ENCODE data around the gene EIF4E2. TPM values are rescaled to one million over a fixed set of nuclear protein-coding genes. Genes with fewer than 3 reads are reported as not detected.

Gene EIF4E2
- total and polyA plus RNA-seq, 8 donors = 2.3 to 79.3 (median 41.0) TPM

DNA sequence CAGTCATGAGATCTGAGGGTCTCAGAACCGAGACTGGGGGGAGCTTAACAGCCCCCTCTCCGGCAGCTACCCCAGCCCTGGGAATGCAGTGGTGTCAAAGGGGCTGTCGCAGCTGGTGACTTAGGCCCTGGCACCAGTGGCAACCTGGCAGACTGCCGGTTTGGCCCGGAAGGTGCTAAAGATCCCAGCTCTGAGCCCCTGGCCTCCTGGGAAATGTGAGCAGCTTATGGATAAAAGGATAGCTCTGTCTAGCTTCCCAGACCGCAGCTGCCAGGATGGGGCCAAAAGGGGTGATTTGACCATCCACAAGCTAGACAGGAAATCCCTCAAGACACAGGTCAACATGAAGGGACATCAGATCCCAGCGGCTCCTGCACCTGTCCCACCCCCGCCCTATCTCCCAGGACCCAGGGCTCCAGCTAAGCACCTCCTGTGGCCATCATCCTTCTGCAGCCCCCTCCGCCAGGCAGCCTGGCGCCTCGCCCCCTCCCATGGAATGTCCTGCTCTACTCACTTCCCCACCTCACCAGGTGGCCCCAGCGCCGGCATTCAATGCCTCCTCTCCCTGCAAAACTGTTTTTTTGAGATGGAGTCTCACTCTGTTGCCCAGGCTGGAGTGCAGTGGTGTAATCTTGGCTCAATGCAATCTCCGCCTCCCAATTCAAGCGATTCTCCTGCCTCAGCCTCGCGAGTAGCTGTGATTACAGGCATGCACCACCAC is 49.7 kb downstream of the EIF4E2 start:
- WGBS, 5 donors = 82 to 91% (median 87%) methylated on average over 11 to 17 of the region's 17 CpGs
- H3K27ac ChIP-seq = no peak overlapping the region
- H3K36me3 ChIP-seq = no peaks in the 10 kb centered on the region
- intact Hi-C loops (cut with DNase I; ENCODE audit: low total_unique reads) = loop anchor here (10.0 kb wide), 1 partner anchor 645 kb away; no protein-coding TSS in a partner anchor
- H3K4me3 ChIP-seq = no peak overlapping the region
- no peaks in the 10 kb centered on the region for H3K9me3 ChIP-seq
- H3K4me1 ChIP-seq = no peaks in the 10 kb centered on the region
- no peaks in the 10 kb centered on the region for H3K27me3 ChIP-seq
- TF ChIP-seq, protein P1, sequence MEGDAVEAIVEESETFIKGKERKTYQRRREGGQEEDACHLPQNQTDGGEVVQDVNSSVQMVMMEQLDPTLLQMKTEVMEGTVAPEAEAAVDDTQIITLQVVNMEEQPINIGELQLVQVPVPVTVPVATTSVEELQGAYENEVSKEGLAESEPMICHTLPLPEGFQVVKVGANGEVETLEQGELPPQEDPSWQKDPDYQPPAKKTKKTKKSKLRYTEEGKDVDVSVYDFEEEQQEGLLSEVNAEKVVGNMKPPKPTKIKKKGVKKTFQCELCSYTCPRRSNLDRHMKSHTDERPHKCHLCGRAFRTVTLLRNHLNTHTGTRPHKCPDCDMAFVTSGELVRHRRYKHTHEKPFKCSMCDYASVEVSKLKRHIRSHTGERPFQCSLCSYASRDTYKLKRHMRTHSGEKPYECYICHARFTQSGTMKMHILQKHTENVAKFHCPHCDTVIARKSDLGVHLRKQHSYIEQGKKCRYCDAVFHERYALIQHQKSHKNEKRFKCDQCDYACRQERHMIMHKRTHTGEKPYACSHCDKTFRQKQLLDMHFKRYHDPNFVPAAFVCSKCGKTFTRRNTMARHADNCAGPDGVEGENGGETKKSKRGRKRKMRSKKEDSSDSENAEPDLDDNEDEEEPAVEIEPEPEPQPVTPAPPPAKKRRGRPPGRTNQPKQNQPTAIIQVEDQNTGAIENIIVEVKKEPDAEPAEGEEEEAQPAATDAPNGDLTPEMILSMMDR (IDR thresholded peaks at IDR 0.05) = no peak
- TF ChIP-seq EP300 (IDR thresholded peaks at IDR 0.05) (no peak), POLR2A (IDR thresholded peaks at IDR 0.05) (no peak), POLR2AphosphoS5 (IDR thresholded peaks at IDR 0.05) (no peak)
- no peak for DNase-seq

DNA sequence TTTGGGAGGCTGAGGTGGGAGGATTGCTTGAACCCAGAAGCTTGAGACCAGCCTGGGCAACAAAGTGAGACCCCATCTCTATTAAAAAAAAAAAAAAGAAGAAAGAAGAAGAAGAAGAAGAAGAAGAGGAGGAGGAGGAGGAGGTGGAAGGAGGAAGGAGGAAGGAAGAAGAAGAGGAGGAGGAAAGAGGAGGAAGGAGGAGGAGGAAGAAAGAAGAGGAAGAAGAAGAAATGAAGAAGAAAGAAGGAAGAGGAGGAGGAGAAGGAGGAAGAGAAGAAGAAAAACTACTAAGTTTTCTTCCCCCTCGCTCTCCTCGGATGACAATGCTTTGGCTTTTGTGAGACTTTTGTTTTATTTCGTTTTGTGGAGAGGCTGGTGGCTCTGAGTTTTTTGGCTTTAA is 52.8 kb downstream of the EIF4E2 start:
- H3K4me1 ChIP-seq = peaks cover 3 to 12% (median 9%) of the 10 kb centered on the region in 4 donors
- no peak for TF ChIP-seq POLR2AphosphoS5 (IDR thresholded peaks at IDR 0.05)
- TF ChIP-seq POLR2A (IDR thresholded peaks at IDR 0.05) = no peak
- no peak for TF ChIP-seq EP300 (IDR thresholded peaks at IDR 0.05)
- TF ChIP-seq, protein P1 (IDR thresholded peaks at IDR 0.05) = no peak
- H3K4me3 ChIP-seq = no peak overlapping the region
- H3K27ac ChIP-seq = no peak overlapping the region
- no peaks in the 10 kb centered on the region for H3K27me3 ChIP-seq
- intact Hi-C loops (cut with DNase I; ENCODE audit: low total_unique reads) = loop anchor here (10.0 kb wide), 1 partner anchor 642 kb away; no protein-coding TSS in a partner anchor
- no peak for DNase-seq
- no peaks in the 10 kb centered on the region for H3K36me3 ChIP-seq
- H3K9me3 ChIP-seq = no peaks in the 10 kb centered on the region
- 51 to 83% (median 76%) methylated on average over 3 of the region's 3 CpGs for WGBS, 5 donors

DNA sequence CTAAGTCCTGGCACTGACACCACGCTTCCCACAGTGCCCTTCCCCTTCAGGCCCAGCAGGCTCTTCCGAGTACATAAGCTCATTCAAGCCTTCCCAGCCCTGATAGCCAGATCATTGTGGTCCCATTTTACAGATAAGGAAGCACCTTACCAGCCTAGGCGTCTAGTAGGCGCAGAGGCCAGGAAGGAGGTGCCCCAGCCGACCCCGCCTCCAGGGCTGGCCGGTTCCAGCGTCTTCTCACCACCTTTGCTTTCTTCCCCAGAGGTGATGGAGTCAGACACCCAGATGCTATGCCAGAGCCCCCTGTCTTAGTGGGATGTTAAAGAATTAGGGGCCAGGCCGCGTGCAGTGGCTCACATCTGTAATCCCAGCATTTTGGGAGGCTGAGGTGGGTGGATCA is 54.0 kb downstream of the EIF4E2 start:
- Histone ChIP-seq H3K9me3 (no peaks in the 10 kb centered on the region), H3K27me3 (no peaks in the 10 kb centered on the region), H3K4me1 (peaks cover 3 to 12% (median 9%) of the 10 kb centered on the region in 4 donors), H3K4me3 (no peak overlapping the region), H3K27ac (no peak overlapping the region), H3K36me3 (no peaks in the 10 kb centered on the region)
- TF ChIP-seq POLR2AphosphoS5 (IDR thresholded peaks at IDR 0.05) (no peak), EP300 (IDR thresholded peaks at IDR 0.05) (no peak), POLR2A (IDR thresholded peaks at IDR 0.05) (no peak)
- TF ChIP-seq, protein P1 (IDR thresholded peaks at IDR 0.05) = no peak
- no peak for DNase-seq
- intact Hi-C loops (cut with DNase I; ENCODE audit: low total_unique reads) = loop anchor here (10.0 kb wide), 1 partner anchor 640 kb away; no protein-coding TSS in a partner anchor
- 85 to 94% (median 93%) methylated on average over 6 to 10 of the region's 10 CpGs for WGBS, 5 donors

DNA sequence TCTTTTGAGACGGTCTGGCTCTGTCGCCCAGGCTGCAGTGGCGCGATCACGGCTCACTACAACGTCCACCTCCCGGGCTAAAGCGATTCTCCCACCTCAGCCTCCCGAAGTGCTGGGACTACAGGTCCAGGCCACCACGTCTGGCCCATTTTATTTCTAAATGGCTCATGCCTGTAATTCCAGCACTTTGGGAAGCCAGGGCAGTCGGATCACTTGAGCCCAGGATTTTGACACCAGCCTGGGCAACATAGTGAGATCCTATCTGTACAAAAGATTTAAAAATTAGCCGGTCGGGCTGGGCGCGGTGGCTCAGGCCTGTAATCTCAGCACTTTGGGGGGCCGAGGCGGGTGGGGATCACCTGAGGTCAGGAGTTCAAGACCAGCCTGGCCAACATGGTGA is 56.5 kb downstream of the EIF4E2 start:
- Histone ChIP-seq H3K4me1 (peaks cover 3 to 17% (median 10%) of the 10 kb centered on the region in 4 donors), H3K27me3 (no peaks in the 10 kb centered on the region), H3K36me3 (no peaks in the 10 kb centered on the region), H3K4me3 (no peak overlapping the region), H3K9me3 (no peaks in the 10 kb centered on the region), H3K27ac (no peak overlapping the region)
- WGBS, 5 donors = 89 to 95% (median 91%) methylated on average over 17 of the region's 17 CpGs
- no peak for DNase-seq
- intact Hi-C loops (cut with DNase I; ENCODE audit: low total_unique reads) = loop anchor here (10.0 kb wide), 1 partner anchor 638 kb away; no protein-coding TSS in a partner anchor
- TF ChIP-seq POLR2A (IDR thresholded peaks at IDR 0.05) = no peak
- TF ChIP-seq, protein P1 (IDR thresholded peaks at IDR 0.05) = no peak
- TF ChIP-seq EP300 (IDR thresholded peaks at IDR 0.05) = no peak
- TF ChIP-seq POLR2AphosphoS5 (IDR thresholded peaks at IDR 0.05) = no peak

All from stomach (tissue), 9 donors.